ENCODE data around the gene PEAK1.

DNA sequence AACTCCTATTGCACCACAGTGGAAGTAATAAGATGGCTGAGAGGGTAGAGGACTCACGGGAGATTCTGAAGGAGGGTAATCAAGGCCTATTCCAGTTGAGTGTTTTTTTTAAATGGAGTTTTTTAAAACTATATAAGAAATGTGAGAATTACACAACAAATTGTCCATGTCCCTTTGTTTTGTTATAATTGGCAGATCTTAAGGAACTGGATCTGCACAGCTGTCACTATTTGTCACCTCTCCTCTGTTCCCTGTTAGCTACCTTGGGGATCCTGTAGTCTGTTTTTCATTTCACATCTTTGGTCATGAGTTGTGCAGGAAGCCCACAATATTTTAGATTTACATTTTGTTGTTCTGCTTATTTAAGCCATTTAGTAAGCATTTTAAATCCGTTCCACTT, 271.7 kb downstream of the PEAK1 start:
- TF ChIP-seq CTCF (IDR thresholded peaks at IDR 0.05) (no peak), POLR2A (IDR thresholded peaks at IDR 0.05) (no peak)
